HFF-Myc (cell line): ENCODE results near the gene KCNJ5.

ENCODE experiments used
- DNase-seq: peaks from one replicate; pipeline ENCODE4 v3.0.0-alpha.2; 2011; ENCODE audit warnings: low read depth; ENCODE audit errors: extremely low read depth
- H3K4me3 ChIP-seq: replicated peaks from 2 replicates; pipeline ENCODE4 v1.5.1; 2011; ENCODE audit warnings: low read depth, mild to moderate bottlenecking, control low read depth, low read length
- CTCF ChIP-seq: IDR thresholded peaks from 2 replicates; pipeline ENCODE4 v1.5.1; 2012; ENCODE audit warnings: mild to moderate bottlenecking, low read depth, low read length, control low read depth; ENCODE audit errors: missing control alignments

The KCNJ5 gene

GRCh38 chr11:128953151-128953550, 62.0 kb downstream of the KCNJ5 start:
- DNase-seq = no peak
- no peak for TF ChIP-seq CTCF
- H3K4me3 ChIP-seq = no peak overlapping the region

GRCh38 chr11:128955636-128956035, 64.5 kb downstream of the KCNJ5 start:
- no peak for DNase-seq
- no peak overlapping the region for H3K4me3 ChIP-seq
- no peak for TF ChIP-seq CTCF

- no peak overlapping the region for H3K4me3 ChIP-seq
- TF ChIP-seq CTCF = peak; percentile 54
- peak; percentile 59 for DNase-seq
Measured at GRCh38 chr11:128956401-128957201, 65.4 kb downstream of the KCNJ5 start.

GRCh38 chr11:128957202-128957482, 66.0 kb downstream of the KCNJ5 start:
- TF ChIP-seq CTCF = no peak
- DNase-seq = no peak
- H3K4me3 ChIP-seq = no peak overlapping the region

GRCh38 chr11:128961645-128962044, 70.5 kb downstream of the KCNJ5 start:
- DNase-seq = no peak
- no peak overlapping the region for H3K4me3 ChIP-seq
- TF ChIP-seq CTCF = no peak

- no peak overlapping the region for H3K4me3 ChIP-seq
- no peak for DNase-seq
- no peak for TF ChIP-seq CTCF
Measured at GRCh38 chr11:128962896-128963295, 71.7 kb downstream of the KCNJ5 start.
